HL-60 (cell line): ENCODE results near the gene MID1IP1.

Experiments
- DNase-seq, 2 experiments: peaks; one replicate each; pipeline ENCODE4 v3.0.0-alpha.2; 2010 to 2020; ENCODE audit warnings: low read depth in 1 of 2, low spot score in 1 of 2
- H3K27ac ChIP-seq: fragments of 250-450 bp; sonication (Bioruptor Pico); replicated peaks from 2 replicates; pipeline ENCODE4 v1.5.1; 2020; ENCODE audit warnings: mild to moderate bottlenecking, moderate library complexity
- H3K27me3 ChIP-seq: fragments of 250-450 bp; sonication (Bioruptor Pico); 2 replicates; pipeline ENCODE4 v1.5.1; 2021; ENCODE audit warnings: mild to moderate bottlenecking, moderate library complexity; ENCODE audit not compliant: insufficient read depth, poor library complexity, severe bottlenecking
- H3K4me3 ChIP-seq: replicated peaks from 2 replicates; pipeline ENCODE4 v1.5.1; 2011; ENCODE audit warnings: mild to moderate bottlenecking, control low read depth, low read length; ENCODE audit not compliant: insufficient read depth
- GABPA ChIP-seq: IDR thresholded peaks from 2 replicates; pipeline ENCODE4 v1.6.1; 2012; ENCODE audit warnings: low read depth
- POLR2AphosphoS5 ChIP-seq: IDR thresholded peaks from 2 replicates; pipeline ENCODE4 v1.6.1; 2012; ENCODE audit warnings: low read depth
- SPI1 ChIP-seq: IDR thresholded peaks from 2 replicates; pipeline ENCODE4 v1.6.1; 2012; ENCODE audit warnings: low read depth, mild to moderate bottlenecking, borderline replicate concordance
- TF ChIP-seq, protein P1 (sequence below): IDR thresholded peaks from one replicate; pipeline ENCODE4 v1.5.1; 2011; ENCODE audit warnings: low read length, control low read depth, inconsistent platforms; ENCODE audit not compliant: insufficient read depth
- TF ChIP-seq, protein P2 (sequence below): IDR thresholded peaks from 2 replicates; pipeline ENCODE4 v1.6.1; 2012; ENCODE audit warnings: low read depth; ENCODE audit not compliant: insufficient replicate concordance

The MID1IP1 gene

DNA sequence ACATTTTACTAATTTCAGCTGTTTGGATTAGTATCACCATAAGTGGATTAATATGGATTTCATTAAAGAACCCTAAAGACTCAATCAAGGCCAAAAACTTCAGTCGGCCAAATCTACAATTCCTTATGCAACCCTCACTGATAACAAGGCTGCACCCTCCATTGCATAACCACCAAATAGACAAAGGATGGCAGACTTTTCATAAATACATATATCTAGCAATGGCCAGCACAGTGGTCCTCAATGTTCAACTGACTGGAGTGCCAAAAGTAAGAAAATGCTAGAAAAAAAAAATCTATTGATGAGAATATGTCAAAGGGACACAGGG lies 46.6 kb downstream of the MID1IP1 start:
- no peak for TF ChIP-seq GABPA
- TF ChIP-seq, protein P1, sequence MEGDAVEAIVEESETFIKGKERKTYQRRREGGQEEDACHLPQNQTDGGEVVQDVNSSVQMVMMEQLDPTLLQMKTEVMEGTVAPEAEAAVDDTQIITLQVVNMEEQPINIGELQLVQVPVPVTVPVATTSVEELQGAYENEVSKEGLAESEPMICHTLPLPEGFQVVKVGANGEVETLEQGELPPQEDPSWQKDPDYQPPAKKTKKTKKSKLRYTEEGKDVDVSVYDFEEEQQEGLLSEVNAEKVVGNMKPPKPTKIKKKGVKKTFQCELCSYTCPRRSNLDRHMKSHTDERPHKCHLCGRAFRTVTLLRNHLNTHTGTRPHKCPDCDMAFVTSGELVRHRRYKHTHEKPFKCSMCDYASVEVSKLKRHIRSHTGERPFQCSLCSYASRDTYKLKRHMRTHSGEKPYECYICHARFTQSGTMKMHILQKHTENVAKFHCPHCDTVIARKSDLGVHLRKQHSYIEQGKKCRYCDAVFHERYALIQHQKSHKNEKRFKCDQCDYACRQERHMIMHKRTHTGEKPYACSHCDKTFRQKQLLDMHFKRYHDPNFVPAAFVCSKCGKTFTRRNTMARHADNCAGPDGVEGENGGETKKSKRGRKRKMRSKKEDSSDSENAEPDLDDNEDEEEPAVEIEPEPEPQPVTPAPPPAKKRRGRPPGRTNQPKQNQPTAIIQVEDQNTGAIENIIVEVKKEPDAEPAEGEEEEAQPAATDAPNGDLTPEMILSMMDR, result no peak
- TF ChIP-seq, protein P2, sequence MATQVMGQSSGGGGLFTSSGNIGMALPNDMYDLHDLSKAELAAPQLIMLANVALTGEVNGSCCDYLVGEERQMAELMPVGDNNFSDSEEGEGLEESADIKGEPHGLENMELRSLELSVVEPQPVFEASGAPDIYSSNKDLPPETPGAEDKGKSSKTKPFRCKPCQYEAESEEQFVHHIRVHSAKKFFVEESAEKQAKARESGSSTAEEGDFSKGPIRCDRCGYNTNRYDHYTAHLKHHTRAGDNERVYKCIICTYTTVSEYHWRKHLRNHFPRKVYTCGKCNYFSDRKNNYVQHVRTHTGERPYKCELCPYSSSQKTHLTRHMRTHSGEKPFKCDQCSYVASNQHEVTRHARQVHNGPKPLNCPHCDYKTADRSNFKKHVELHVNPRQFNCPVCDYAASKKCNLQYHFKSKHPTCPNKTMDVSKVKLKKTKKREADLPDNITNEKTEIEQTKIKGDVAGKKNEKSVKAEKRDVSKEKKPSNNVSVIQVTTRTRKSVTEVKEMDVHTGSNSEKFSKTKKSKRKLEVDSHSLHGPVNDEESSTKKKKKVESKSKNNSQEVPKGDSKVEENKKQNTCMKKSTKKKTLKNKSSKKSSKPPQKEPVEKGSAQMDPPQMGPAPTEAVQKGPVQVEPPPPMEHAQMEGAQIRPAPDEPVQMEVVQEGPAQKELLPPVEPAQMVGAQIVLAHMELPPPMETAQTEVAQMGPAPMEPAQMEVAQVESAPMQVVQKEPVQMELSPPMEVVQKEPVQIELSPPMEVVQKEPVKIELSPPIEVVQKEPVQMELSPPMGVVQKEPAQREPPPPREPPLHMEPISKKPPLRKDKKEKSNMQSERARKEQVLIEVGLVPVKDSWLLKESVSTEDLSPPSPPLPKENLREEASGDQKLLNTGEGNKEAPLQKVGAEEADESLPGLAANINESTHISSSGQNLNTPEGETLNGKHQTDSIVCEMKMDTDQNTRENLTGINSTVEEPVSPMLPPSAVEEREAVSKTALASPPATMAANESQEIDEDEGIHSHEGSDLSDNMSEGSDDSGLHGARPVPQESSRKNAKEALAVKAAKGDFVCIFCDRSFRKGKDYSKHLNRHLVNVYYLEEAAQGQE, result no peak
- no peak for TF ChIP-seq POLR2AphosphoS5
- TF ChIP-seq SPI1, result no peak
- Histone ChIP-seq H3K4me3 (no peak overlapping the region), H3K27me3 (no peaks in the 10 kb centered on the region), H3K27ac (no peak overlapping the region)
- no peak for DNase-seq

DNA sequence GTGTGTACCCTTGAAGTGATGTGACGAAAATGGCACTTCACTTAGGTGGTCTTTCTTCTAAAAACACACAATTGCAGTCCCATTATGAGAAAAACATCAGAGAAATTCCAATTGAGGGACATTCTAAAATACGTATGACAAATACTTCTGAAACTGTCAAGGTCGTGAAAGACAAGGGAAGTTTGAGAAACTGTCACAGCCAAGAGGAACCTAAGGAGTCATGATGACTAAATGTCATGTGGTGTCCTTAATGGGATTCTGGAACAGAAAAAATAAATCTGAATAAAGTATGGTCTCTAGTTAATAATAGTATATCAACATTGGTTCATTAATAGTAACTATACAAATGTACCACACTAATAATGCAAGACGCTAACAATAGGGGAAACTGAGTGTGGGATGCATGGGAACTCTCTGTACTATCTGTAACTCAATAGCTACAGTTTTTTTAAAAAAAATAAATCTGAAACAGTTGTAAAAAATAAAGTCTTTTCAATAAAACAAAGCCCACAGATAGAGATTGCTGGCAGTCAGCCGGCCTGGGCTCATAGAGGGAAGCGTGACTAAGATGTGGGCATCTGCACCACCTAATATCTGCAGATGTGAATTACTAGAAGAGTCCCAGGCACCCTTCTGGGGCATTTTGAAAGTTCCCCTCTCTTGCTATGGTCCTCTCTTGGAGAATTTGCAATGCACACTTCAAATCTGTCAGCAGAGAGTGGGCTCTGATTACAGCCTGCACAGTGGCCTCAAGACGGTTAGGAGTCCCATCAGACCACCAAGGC lies 47.6 kb downstream of the MID1IP1 start:
- no peaks in the 10 kb centered on the region for H3K27me3 ChIP-seq
- DNase-seq, result no peak
- no peak overlapping the region for H3K4me3 ChIP-seq
- no peak overlapping the region for H3K27ac ChIP-seq
- no peak for TF ChIP-seq GABPA
- TF ChIP-seq, protein P2, result no peak
- no peak for TF ChIP-seq SPI1
- no peak for TF ChIP-seq POLR2AphosphoS5
- TF ChIP-seq, protein P1, result no peak

DNA sequence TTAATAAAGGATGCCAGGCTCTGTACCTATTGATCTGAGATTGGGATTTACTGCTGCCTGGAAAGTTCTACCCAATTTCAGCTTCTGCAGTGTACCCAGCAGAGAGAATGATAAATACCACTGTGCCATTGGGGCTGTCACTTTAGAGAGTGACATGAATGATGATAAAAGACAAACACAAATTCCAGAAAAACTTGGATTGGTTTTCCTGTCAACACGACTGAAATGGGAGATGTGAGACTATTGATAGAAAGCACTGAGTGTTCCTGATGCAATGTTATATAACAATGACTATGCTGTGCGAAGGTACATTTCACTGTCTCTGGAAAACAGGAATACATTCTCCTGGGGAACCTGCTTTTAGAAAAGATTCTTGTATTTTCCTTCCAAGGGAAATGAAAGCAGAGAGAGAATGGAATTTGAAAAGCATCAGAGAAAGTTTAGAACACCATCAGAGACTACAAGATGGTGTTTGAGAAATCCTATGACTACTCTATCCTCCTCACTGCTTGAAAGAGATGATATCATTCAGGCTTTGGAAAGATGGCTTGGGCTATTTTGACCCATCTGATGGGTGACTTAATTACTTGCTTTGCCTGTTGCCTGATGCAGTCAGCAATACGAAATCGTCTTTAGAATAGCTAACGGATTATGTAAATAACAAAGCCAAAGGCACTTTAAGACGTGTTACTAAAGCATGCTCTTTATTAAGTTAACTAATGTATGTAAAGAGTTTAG lies 49.7 kb downstream of the MID1IP1 start:
- Histone ChIP-seq H3K27ac (no peak overlapping the region), H3K27me3 (no peaks in the 10 kb centered on the region), H3K4me3 (no peak overlapping the region)
- no peak for DNase-seq
- TF ChIP-seq SPI1, result no peak
- TF ChIP-seq, protein P2, result no peak
